Stimulated activated CD8-positive, alpha-beta memory T cell treated with anti-CD3 and anti-CD28 coated beads, Interleukin-7, amount 100 ng/mL, for 1 hour (primary cell): Measurements from ENCODE around the gene NOP10.

ENCODE experiments used
- DNase-seq, 2 donors: peaks; one replicate each; pipeline ENCODE4 v3.0.0-alpha.2; 2020; ENCODE audit warnings: low read depth in 2 of 2

Gene NOP10

GRCh38 chr15:34332553-34333120 lies 10.3 kb downstream of the NOP10 start:
- no peak for DNase-seq

GRCh38 chr15:34331809-34332208 lies 11.1 kb downstream of the NOP10 start:
- no peak for DNase-seq

DNA sequence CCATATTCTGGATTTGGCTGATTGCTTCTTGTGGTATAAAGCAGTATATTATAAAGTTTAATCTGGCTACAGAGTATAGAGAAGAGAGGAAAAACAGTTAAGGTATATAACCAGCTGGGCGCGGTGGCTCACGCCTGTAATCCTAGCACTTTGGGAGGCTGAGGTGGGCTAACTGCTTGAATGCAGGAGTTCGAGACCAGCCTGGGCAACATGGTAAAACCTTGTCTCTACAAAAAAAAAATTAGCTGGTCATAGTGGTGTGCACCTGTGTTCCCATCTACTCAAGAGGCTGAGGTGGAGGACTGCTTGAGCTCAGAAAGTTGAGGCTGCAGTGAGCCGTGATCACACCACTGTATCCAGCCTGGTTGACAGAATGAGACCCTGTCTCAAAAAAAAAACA lies 12.7 kb downstream of the NOP10 start:
- DNase-seq: no peak

- DNase-seq: no peak
Measured at GRCh38 chr15:34329006-34329405, 13.9 kb downstream of the NOP10 start.

- DNase-seq: no peak
Measured at GRCh38 chr15:34327906-34328305, 15.0 kb downstream of the NOP10 start.

DNA sequence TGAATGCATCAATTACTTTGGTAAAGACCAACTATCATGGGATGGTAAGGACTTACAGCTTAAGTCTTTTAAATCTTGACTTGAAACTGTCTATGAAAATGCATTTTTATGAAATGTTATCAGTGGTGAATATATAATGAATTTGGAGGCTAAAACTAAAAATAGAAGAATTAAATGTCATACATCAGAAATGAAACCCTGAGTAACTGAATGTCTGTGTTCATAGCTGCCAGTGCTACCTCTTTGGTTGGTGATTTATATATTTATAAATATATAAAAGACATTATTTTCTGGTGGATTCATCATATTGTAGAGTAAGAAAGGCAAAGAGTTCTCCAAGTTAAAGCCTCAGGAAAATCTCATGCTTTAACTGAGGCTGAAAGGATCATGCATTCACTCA lies 17.6 kb downstream of the NOP10 start:
- DNase-seq: no peak

DNA sequence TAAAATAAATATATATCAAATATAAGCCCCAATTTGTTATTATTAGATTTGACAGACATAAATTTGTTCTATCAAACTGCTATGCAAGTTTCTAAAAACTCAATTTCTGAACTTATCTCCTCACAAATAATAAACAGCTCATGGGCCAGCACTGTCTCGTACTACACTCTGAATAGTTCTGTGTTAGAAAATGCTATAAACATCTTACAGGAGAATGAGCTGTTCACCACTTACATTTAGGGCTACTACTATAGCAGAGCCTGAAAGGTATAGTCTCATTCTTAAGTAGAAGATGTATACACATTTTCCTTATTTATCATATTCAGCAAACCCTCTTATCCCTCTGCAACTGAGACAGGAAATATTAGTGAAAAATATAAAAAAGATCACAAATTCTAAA lies 18.0 kb downstream of the NOP10 start:
- no peak for DNase-seq

- DNase-seq: no peak
Measured at GRCh38 chr15:34323217-34323616, 19.7 kb downstream of the NOP10 start.

GRCh38 chr15:34318277-34319079 lies 24.5 kb downstream of the NOP10 start:
- no peak for DNase-seq

DNA sequence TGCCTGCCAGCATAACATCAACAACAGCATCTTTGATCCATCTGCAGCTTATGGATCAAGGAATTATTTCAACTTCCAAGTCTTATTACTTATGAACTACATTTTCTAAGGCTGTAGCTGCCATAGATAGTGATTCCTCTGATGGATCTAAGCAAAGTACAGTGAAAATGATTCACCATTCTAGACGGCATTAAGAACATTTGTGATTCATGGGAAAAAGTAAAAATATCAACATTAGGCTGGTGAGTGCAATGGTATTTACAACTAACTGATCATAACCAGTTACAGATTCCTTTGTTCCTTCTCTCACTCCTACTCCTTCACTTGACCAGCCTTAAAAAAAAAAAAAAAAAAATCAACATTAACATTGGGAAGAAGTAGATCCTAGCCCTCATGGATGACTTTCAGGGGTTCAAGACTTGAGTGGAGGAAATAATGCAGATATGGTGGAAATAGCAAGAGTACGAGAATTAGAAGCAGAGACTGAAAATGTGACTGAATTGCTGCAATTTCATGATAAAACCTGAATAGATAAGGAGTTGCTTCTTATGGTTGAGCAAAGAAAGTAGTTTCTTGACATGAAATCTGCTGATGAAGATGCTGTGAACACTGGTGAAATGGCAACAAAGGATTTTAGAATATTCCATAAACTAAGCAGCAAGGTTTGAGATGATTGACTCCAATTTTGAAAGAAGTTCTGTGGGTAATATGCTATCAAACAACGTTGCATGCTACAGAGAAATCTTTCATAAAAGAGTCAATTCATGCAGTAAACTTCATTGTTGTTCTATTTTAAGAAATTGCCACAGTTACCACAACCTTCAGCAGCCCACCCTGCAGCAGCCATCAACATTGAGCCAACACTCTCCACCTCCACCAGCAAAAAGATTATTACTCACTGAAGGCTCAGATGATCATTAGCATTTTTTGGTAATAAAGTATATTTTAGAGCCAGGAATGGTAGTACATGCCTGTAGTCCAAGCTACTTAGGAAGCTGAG lies 28.1 kb downstream of the NOP10 start:
- no peak for DNase-seq

GRCh38 chr15:34311563-34311962 lies 31.4 kb downstream of the NOP10 start:
- no peak for DNase-seq

DNA sequence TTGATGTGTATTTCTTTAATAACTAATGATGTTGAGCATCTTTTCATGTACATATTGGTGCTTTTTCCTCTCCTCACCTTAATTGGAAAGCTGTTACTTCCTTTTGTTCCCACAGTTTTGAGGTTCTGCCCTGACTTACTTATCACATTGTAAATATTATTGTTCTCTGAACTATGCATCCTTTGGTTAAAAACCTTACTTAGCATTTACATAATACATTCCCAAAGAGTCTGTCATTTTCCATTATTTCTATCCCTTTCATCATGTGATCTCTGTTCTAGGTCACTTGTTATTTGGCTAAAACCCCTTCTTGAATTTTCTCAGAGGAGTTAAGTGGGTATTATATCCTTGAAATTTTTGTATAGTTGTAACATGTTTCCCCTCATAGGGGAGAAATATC lies 38.3 kb downstream of the NOP10 start:
- no peak for DNase-seq

GRCh38 chr15:34301058-34301457 lies 41.9 kb downstream of the NOP10 start:
- no peak for DNase-seq

- no peak for DNase-seq
Measured at GRCh38 chr15:34297059-34297458, 45.9 kb downstream of the NOP10 start.

DNA sequence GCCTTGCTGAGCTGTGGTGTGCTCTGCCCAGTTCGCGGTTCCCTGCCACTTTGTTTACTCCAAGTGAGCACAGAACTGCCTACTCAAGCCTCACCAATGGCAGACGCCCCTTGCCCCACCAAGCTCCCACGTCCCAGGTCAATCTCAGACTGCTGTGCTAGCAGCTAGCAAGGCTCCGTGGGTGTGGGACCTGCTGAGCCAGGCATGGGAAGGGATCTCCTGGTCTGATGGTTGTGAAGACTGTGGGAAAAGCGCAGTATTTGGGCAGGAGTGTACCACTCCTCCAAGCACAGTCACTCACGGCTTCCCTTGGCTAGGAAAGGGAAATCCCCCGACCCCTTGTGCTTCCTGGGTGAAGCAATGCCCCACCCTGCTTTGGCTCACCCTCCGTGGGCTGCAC lies 50.3 kb downstream of the NOP10 start:
- DNase-seq: no peak
